Type B pancreatic cell (in vitro differentiated cells): ENCODE measurements around the gene ITGA2B. TPM values are rescaled to one million over a fixed set of nuclear protein-coding genes. Genes with fewer than 3 reads are reported as not detected.
A peak's percentile ranks its signal among the peaks of the same experiment; 100 is the strongest.

Experiments used
- DNase-seq: peaks from one replicate; pipeline ENCODE4 v3.0.0; 2021; ENCODE audit warnings: mixed read lengths; ENCODE audit not compliant: unreplicated experiment; ENCODE audit errors: extremely low spot score
- H3K27ac Mint-ChIP-seq: 2 replicates; pipeline ENCODE4 v1.8.0; 2021; ENCODE audit warnings: mild to moderate bottlenecking, mixed read lengths
- H3K27me3 Mint-ChIP-seq: 2 replicates; pipeline ENCODE4 v1.8.0; 2021; ENCODE audit warnings: mixed read lengths
- H3K36me3 Mint-ChIP-seq: 2 replicates; pipeline ENCODE4 v1.8.0; 2021; ENCODE audit warnings: mixed read lengths
- H3K4me1 Mint-ChIP-seq: one replicate; pipeline ENCODE4 v1.8.0; 2021; ENCODE audit warnings: mixed read lengths; ENCODE audit not compliant: unreplicated experiment
- H3K4me3 Mint-ChIP-seq: 2 replicates; pipeline ENCODE4 v1.8.0; 2021; ENCODE audit warnings: mild to moderate bottlenecking, mixed read lengths
- H3K9me3 Mint-ChIP-seq: 2 replicates; pipeline ENCODE4 v1.8.0; 2021; ENCODE audit warnings: mixed read lengths
- CTCF ChIP-seq: fragments of 200-600 bp; sonication (generic); conservative IDR thresholded peaks from 2 replicates; pipeline ENCODE4 v1.5.0; 2021; ENCODE audit warnings: antibody characterized with exemption, mild to moderate bottlenecking
- total RNA-seq: library from RNA; stranded (reverse); gene quantifications from 2 replicates; pipeline ENCODE4 v1.2.1, GENCODE V29; 2021; ENCODE audit warnings: low replicate concordance

ITGA2B gene
- total RNA-seq, 1 donor from 2014 or later: 8.8 TPM

- no peak for TF ChIP-seq CTCF
- H3K4me3 Mint-ChIP-seq: peak overlapping the region; percentile 52
- H3K9me3 Mint-ChIP-seq: no peaks in the 10 kb centered on the region
- no peaks in the 10 kb centered on the region for H3K27me3 Mint-ChIP-seq
- no peak overlapping the region for H3K27ac Mint-ChIP-seq
- H3K36me3 Mint-ChIP-seq: peaks cover 4% of the 10 kb centered on the region
- no peak for DNase-seq
- peaks cover 4% of the 10 kb centered on the region for H3K4me1 Mint-ChIP-seq
These were observed 36.4 kb downstream of the ITGA2B start for GRCh38 chr17:44352828-44353671.

- Mint-ChIP-seq H3K4me3 (no peak overlapping the region), H3K36me3 (peaks cover 4% of the 10 kb centered on the region)
- no peak for DNase-seq
These were observed 37.3 kb downstream of the ITGA2B start for GRCh38 chr17:44351961-44352827.

GRCh38 chr17:44351464-44351863 is 38.0 kb downstream of the ITGA2B start:
- Mint-ChIP-seq H3K36me3 (peaks cover 4% of the 10 kb centered on the region), H3K4me3 (no peak overlapping the region), H3K9me3 (no peaks in the 10 kb centered on the region), H3K27me3 (no peaks in the 10 kb centered on the region), H3K4me1 (peaks cover 4% of the 10 kb centered on the region), H3K27ac (no peak overlapping the region)
- TF ChIP-seq CTCF: no peak
- no peak for DNase-seq

More at GRCh38 chr17:44351961-44352827, 37.3 kb downstream of the ITGA2B start:
- Mint-ChIP-seq H3K27ac (no peak overlapping the region), H3K9me3 (no peaks in the 10 kb centered on the region), H3K27me3 (no peaks in the 10 kb centered on the region), H3K4me1 (peaks cover 4% of the 10 kb centered on the region)
- no peak for TF ChIP-seq CTCF

GRCh38 chr17:44350733-44351226 is 38.7 kb downstream of the ITGA2B start:
- peaks cover 8% of the 10 kb centered on the region for H3K4me1 Mint-ChIP-seq
- H3K9me3 Mint-ChIP-seq: no peaks in the 10 kb centered on the region

More at GRCh38 chr17:44350733-44351226, 38.7 kb downstream of the ITGA2B start:
- peaks cover 4% of the 10 kb centered on the region for H3K36me3 Mint-ChIP-seq
- no peak for DNase-seq
- H3K4me3 Mint-ChIP-seq: no peak overlapping the region
- peak; percentile 87 for TF ChIP-seq CTCF
- no peak overlapping the region for H3K27ac Mint-ChIP-seq
- no peaks in the 10 kb centered on the region for H3K27me3 Mint-ChIP-seq
